K562 (cell line): Measurements from ENCODE around the gene C3orf85. TPM values are rescaled to one million over a fixed set of nuclear protein-coding genes. Genes with fewer than 3 reads are reported as not detected.

ENCODE experiments used
- ATAC-seq: fragments of 200-7000 bp; cut with Tn5 transposase; 3 replicates; pipeline ENCODE4 v1.9.1; 2020; ENCODE audit warnings: moderate library complexity
- BruUV-seq: library from RNA; stranded (reverse); fragments of 400-500 nt; replicated peaks from 2 replicates; lab custom pipeline; 2021; lab: Mats Ljungman, UMichigan
- CTCF ChIA-PET: fragments of 300-600 bp; formaldehyde crosslinking; extraction: SDS; loops from one replicate; lab custom pipeline; 2021; ENCODE audit warnings: low intra/inter-chr PET ratio; lab: Yijun Ruan, JAX
- POLR2A ChIA-PET: fragments of 300-600, 350-650 bp; sonication (Branson Sonifier 250); formaldehyde crosslinking; extraction: SDS; loops from one replicate; lab custom pipeline; 2021; ENCODE audit warnings: antibody characterized with exemption, inconsistent platforms; lab: Yijun Ruan, JAX
- DNase-seq, 4 experiments: peaks; one replicate each; pipeline versions ENCODE4 v3.0.0 to v3.0.0-alpha.2; 2011 to 2018; ENCODE audit warnings: low spot score in 3 of 4, mixed read lengths in 3 of 4; ENCODE audit errors: extremely low read depth in 1 of 4
- FAIRE-seq: peaks from 2 replicates; lab custom pipeline; 2011; peaks lifted over from hg19 to GRCh38; lab: Jason Lieb, UNC
- H2AFZ ChIP-seq: 2 replicates; pipeline ENCODE4 v1.6.0; 2011; ENCODE audit warnings: low read depth, low read length, control low read depth, inconsistent platforms
- H3K27ac ChIP-seq: fragments of 200-600 bp; 3 replicates; pipeline ENCODE4 v1.8.0; 2011; ENCODE audit warnings: low read depth, mild to moderate bottlenecking, control low read depth, inconsistent platforms, low read length, moderate library complexity, mixed read lengths; ENCODE audit errors: extremely low read depth
- H3K27me3 ChIP-seq, 2 experiments: fragments of 300-600 bp in 1 of 2; 2 replicates in 1 of 2; 3 replicates in 1 of 2; pipeline versions ENCODE4 v1.6.0 to v1.8.0; 2011; ENCODE audit warnings: inconsistent platforms in 2 of 2, low read length in 2 of 2, mild to moderate bottlenecking in 1 of 2, mixed read lengths in 1 of 2, moderate library complexity in 1 of 2; ENCODE audit not compliant: control insufficient read depth in 2 of 2, insufficient read depth in 2 of 2
- H3K36me3 ChIP-seq: fragments of 300-600 bp; 3 replicates; pipeline ENCODE4 v1.8.0; 2011; ENCODE audit warnings: mild to moderate bottlenecking, low read length, inconsistent platforms; ENCODE audit not compliant: control insufficient read depth, insufficient read depth
- H3K4me1 ChIP-seq, 2 experiments: fragments of 200-600 bp in 1 of 2; replicated peaks in 1 of 2; 2 replicates in 1 of 2; 3 replicates in 1 of 2; pipeline versions ENCODE4 v1.5.1 to v1.8.0; 2011; ENCODE audit warnings: inconsistent platforms in 2 of 2, low read length in 2 of 2, mild to moderate bottlenecking in 1 of 2, mixed read lengths in 1 of 2, moderate library complexity in 1 of 2; ENCODE audit not compliant: control insufficient read depth in 2 of 2, insufficient read depth in 2 of 2
- H3K4me2 ChIP-seq: 2 replicates; pipeline ENCODE4 v1.6.1; 2011; ENCODE audit warnings: low read length, control low read depth, inconsistent platforms, mixed read lengths; ENCODE audit not compliant: insufficient read depth
- H3K4me3 ChIP-seq: fragments of 200-600 bp; sonication (generic), shearing (Covaris generic); 2 replicates; pipeline ENCODE4 v1.5.1; 2016; ENCODE audit warnings: control low read depth, inconsistent platforms
- H3K79me2 ChIP-seq: fragments of 200-600 bp; 3 replicates; pipeline ENCODE4 v1.8.0; 2011; ENCODE audit warnings: low read length, inconsistent platforms; ENCODE audit not compliant: control insufficient read depth, insufficient read depth
- H3K9ac ChIP-seq, 2 experiments: 2 replicates each; pipeline versions ENCODE4 v1.6.0 to v1.6.1; 2011; ENCODE audit warnings: low read depth in 2 of 2, low read length in 2 of 2, control low read depth in 1 of 2, inconsistent platforms in 1 of 2, mild to moderate bottlenecking in 1 of 2, mixed read lengths in 1 of 2; ENCODE audit not compliant: insufficient read depth in 1 of 2
- H3K9me1 ChIP-seq: one replicate; pipeline ENCODE4 v1.6.0; 2011; ENCODE audit warnings: inconsistent platforms, mild to moderate bottlenecking, low read length, moderate library complexity; ENCODE audit not compliant: control insufficient read depth, insufficient read depth
- H3K9me3 ChIP-seq: replicated peaks from 2 replicates; pipeline ENCODE4 v1.5.1; 2011; ENCODE audit warnings: low read depth, low read length, inconsistent platforms; ENCODE audit not compliant: control insufficient read depth, insufficient read depth
- H4K20me1 ChIP-seq: replicated peaks from 2 replicates; pipeline ENCODE4 v1.6.1; 2011; ENCODE audit warnings: low read length, inconsistent platforms, mixed read lengths; ENCODE audit not compliant: control insufficient read depth, insufficient read depth
- ATF6 ChIP-seq: sonication (generic); formaldehyde crosslinking; IDR thresholded peaks from 2 replicates; pipeline ENCODE4 v1.4.0; 2020; ENCODE audit warnings: mild to moderate bottlenecking, missing genetic modification reagents
- COPS2 ChIP-seq: fragments of 450-650 bp; conservative IDR thresholded peaks from 2 replicates; pipeline ENCODE4 v1.6.1; 2016; ENCODE audit warnings: mild to moderate bottlenecking, moderate library complexity
- CREBBP ChIP-seq: IDR thresholded peaks from one replicate; pipeline ENCODE4 v1.6.1; 2012; ENCODE audit warnings: low read depth, mild to moderate bottlenecking, control low read depth, inconsistent platforms, low read length
- IRF1 ChIP-seq: sonication (generic); formaldehyde crosslinking; IDR thresholded peaks from 2 replicates; pipeline ENCODE4 v1.8.0; 2022; ENCODE audit warnings: missing genetic modification reagents, mild to moderate bottlenecking, borderline replicate concordance
- MTA1 ChIP-seq: fragments of 450-650 bp; IDR thresholded peaks from 2 replicates; pipeline ENCODE4 v1.6.1; 2017; ENCODE audit warnings: borderline replicate concordance
- NFIC ChIP-seq: fragments of 450-650 bp; IDR thresholded peaks from 2 replicates; pipeline ENCODE4 v1.6.1; 2017; ENCODE audit warnings: mild to moderate bottlenecking, inconsistent platforms
- PHF20 ChIP-seq: fragments of 450-650 bp; IDR thresholded peaks from 2 replicates; pipeline ENCODE4 v1.6.1; 2018; ENCODE audit not compliant: partially characterized antibody
- SMARCC2 ChIP-seq: fragments of 450-650 bp; IDR thresholded peaks from 2 replicates; pipeline ENCODE4 v1.6.1; 2017; ENCODE audit warnings: antibody characterized with exemption, moderate library complexity, mild to moderate bottlenecking, low read depth
- SP1 ChIP-seq: sonication (generic); formaldehyde crosslinking; IDR thresholded peaks from 2 replicates; pipeline ENCODE4 v1.8.1; 2022; ENCODE audit warnings: mild to moderate bottlenecking, missing genetic modification reagents
- SREBF1 ChIP-seq: fragments of 150-350 bp; IDR thresholded peaks from 2 replicates; pipeline ENCODE4 v1.6.1; 2014; ENCODE audit warnings: antibody characterized with exemption, low read depth, low read length, borderline replicate concordance
- SRSF3 ChIP-seq: fragments of 200-400 bp; formaldehyde crosslinking; IDR thresholded peaks from 2 replicates; pipeline ENCODE4 v1.6.1; 2016; ENCODE audit warnings: mild to moderate bottlenecking, low read length, moderate library complexity; ENCODE audit not compliant: insufficient read depth
- TCFL5 ChIP-seq: fragments of 250-450 bp; sonication (Bioruptor Pico); conservative IDR thresholded peaks from 2 replicates; pipeline ENCODE4 v1.6.1; 2021; ENCODE audit warnings: mild to moderate bottlenecking, moderate library complexity, matching md5 sums
- ZBTB2 ChIP-seq: fragments of 450-650 bp; IDR thresholded peaks from 2 replicates; pipeline ENCODE4 v1.6.1; 2016; ENCODE audit warnings: antibody characterized with exemption
- ZNF57 ChIP-seq: fragments of 450-650 bp; formaldehyde crosslinking; IDR thresholded peaks from 2 replicates; pipeline ENCODE4 v1.4.0; 2020; ENCODE audit warnings: mild to moderate bottlenecking, moderate library complexity
- WGBS: fragments of 100-300 bp; shearing (Covaris generic); methylation state at CpG from one replicate; pipeline ENCODE4 v1.1.6; 2016; ENCODE audit warnings: low coverage, mixed read lengths; ENCODE audit not compliant: insufficient coverage; ENCODE audit errors: missing lambda C conversion rate; 5-methylcytosine and 5-hydroxymethylcytosine counted together
- in situ Hi-C: fragments of 300-500 bp; cut with MboI; formaldehyde crosslinking; loops from 4 replicates; pipeline ENCODE4 v1.15.0; 2018; ENCODE audit warnings: inconsistent platforms, mixed read lengths
- intact Hi-C: fragments of 100-400 bp; cut with micrococcal nuclease; formaldehyde crosslinking; loops from 2 replicates; pipeline ENCODE4 v1.14.2; 2022
- polyA plus RNA-seq, 8 experiments: library from polyadenylated mRNA; depleted of rRNA in 4 of 8; stranded (reverse) in 5 of 8; unstranded in 3 of 8; fragments of >200 nt; fragmentation: Nextera tagmentation in 2 of 8; fragmentation: Illumina TruSeq in 1 of 8; extraction: Ambion mirVana in 2 of 8; extraction: Trizol in 1 of 8; gene quantifications; 2 replicates each; pipeline versions ENCODE4 v1.2.1 to v1.2.3, GENCODE V29; 2011 to 2014; ENCODE audit warnings: inconsistent platforms in 1 of 8, missing spikeins in 1 of 8
- total RNA-seq, 7 experiments: library from RNA; depleted of rRNA in 6 of 7; stranded (reverse); fragments of >200 nt in 6 of 7; fragmentation: Illumina TruSeq in 2 of 7; extraction: Trizol in 2 of 7; gene quantifications; 2 replicates each; pipeline versions ENCODE4 v1.2.1 to v1.2.3, GENCODE V29; 2011 to 2021; ENCODE audit warnings: low replicate concordance in 1 of 7

The C3orf85 gene
- total and polyA plus RNA-seq, 9 of the 15 experiments (the other 6 are each of a cell fraction or from before 2014, with no cell fraction given), result not detected

GRCh38 chr3:109125902-109126301 is 10.6 kb upstream of the C3orf85 start:
- CTCF ChIA-PET, result no interaction called here

GRCh38 chr3:109127553-109127952 is 9.0 kb upstream of the C3orf85 start:
- Histone ChIP-seq H3K9me1 (no peaks in the 10 kb centered on the region), H2AFZ (no peak overlapping the region), H3K4me1 (no peaks in the 10 kb centered on the region), H3K27me3 (no peaks in the 10 kb centered on the region), H3K4me2 (no peak overlapping the region), H3K4me3 (no peak overlapping the region), H3K79me2 (no peaks in the 10 kb centered on the region), H3K27ac (no peak overlapping the region), H3K36me3 (no peaks in the 10 kb centered on the region), H3K9me3 (no peaks in the 10 kb centered on the region), H4K20me1 (no peaks in the 10 kb centered on the region), H3K9ac (no peak overlapping the region)
- FAIRE-seq (no peak), ATAC-seq (no peak), DNase-seq (no peak)
- 0% methylated on average over 2 of the region's 2 CpGs for WGBS
- CTCF ChIA-PET, result no interaction called here
- POLR2A ChIA-PET, result no interaction called here
- intact Hi-C loops, result no loop called here
- BruUV-seq, result no TSS peak
- in situ Hi-C loops, result no loop called here
- TF ChIP-seq SREBF1, result no peak
- no peak for TF ChIP-seq PHF20
- no peak for TF ChIP-seq COPS2
- TF ChIP-seq ZNF57 (CRISPR knock-in tag), result no peak
- no peak for TF ChIP-seq SRSF3
- TF ChIP-seq ZBTB2, result no peak
- no peak for TF ChIP-seq SP1 (CRISPR knock-in tag)
- no peak for TF ChIP-seq SMARCC2
- TF ChIP-seq ATF6 (CRISPR knock-in tag), result no peak
- no peak for TF ChIP-seq TCFL5 (CRISPR knock-in tag)
- TF ChIP-seq CREBBP, result no peak

More at GRCh38 chr3:109125902-109126301, 10.6 kb upstream of the C3orf85 start:
- no peaks in the 10 kb centered on the region for H3K9me3 ChIP-seq
- DNase-seq, result no peak
- BruUV-seq, result no TSS peak
- H3K4me3 ChIP-seq, result no peak overlapping the region
- POLR2A ChIA-PET, result no interaction called here
- H3K9ac ChIP-seq, result no peak overlapping the region
- no peak overlapping the region for H3K4me2 ChIP-seq
- no peak overlapping the region for H2AFZ ChIP-seq
- H3K79me2 ChIP-seq, result no peaks in the 10 kb centered on the region
- peak; percentile 59; the same call in 1 of the 2 replicates for TF ChIP-seq NFIC
- TF ChIP-seq IRF1 (CRISPR knock-in tag), result no peak
- TF ChIP-seq MTA1, result no peak
- no peak for FAIRE-seq
- no peaks in the 10 kb centered on the region for H4K20me1 ChIP-seq
- ATAC-seq, result no peak
- H3K27me3 ChIP-seq, result no peaks in the 10 kb centered on the region
- H3K9me1 ChIP-seq, result no peaks in the 10 kb centered on the region
- in situ Hi-C loops, result no loop called here
- no peak overlapping the region for H3K27ac ChIP-seq
- no peaks in the 10 kb centered on the region for H3K36me3 ChIP-seq
- no peaks in the 10 kb centered on the region for H3K4me1 ChIP-seq
- intact Hi-C loops, result no loop called here
